Caco-2 (cell line): Measurements from ENCODE around the gene FUZ. TPM values are rescaled to one million over a fixed set of nuclear protein-coding genes. Genes with fewer than 3 reads are reported as not detected.

Experiments
- BruUV-seq: library from RNA; stranded (reverse); fragments of 400-500 nt; replicated peaks from 2 replicates; lab custom pipeline; 2021; lab: Mats Ljungman, UMichigan
- CTCF ChIA-PET: fragments of 300-600 bp; sonication (Branson Sonifier 250); formaldehyde crosslinking; loops from one replicate; lab custom pipeline; 2022; ENCODE audit warnings: antibody characterized with exemption; lab: Charles Lee
- POLR2A ChIA-PET: fragments of 300-600 bp; sonication (Branson Sonifier 250); formaldehyde crosslinking; loops from one replicate; lab custom pipeline; 2022; ENCODE audit warnings: antibody characterized with exemption; lab: Charles Lee
- DNase-seq, 2 experiments: peaks; one replicate each; pipeline versions ENCODE4 v3.0.0 to v3.0.0-alpha.2; 2020 to 2022
- H3K27me3 ChIP-seq: replicated peaks from 2 replicates; pipeline ENCODE4 v1.6.0; 2011; ENCODE audit warnings: low read length; ENCODE audit not compliant: control insufficient read depth, insufficient read depth
- H3K36me3 ChIP-seq: 2 replicates; pipeline ENCODE4 v1.5.1; 2011; ENCODE audit warnings: low read length; ENCODE audit not compliant: control insufficient read depth, insufficient read depth
- H3K4me1 ChIP-seq: fragments of 250-450 bp; sonication (Bioruptor Pico); 2 replicates; pipeline ENCODE4 v1.5.1; 2020; ENCODE audit warnings: mild to moderate bottlenecking
- H3K4me3 ChIP-seq: 2 replicates; pipeline ENCODE4 v1.5.1; 2011; ENCODE audit warnings: low read depth, mild to moderate bottlenecking, control low read depth, low read length
- H3K9me3 ChIP-seq: fragments of 250-450 bp; sonication (Bioruptor Pico); 2 replicates; pipeline ENCODE4 v1.5.1; 2020; ENCODE audit warnings: mild to moderate bottlenecking, moderate library complexity
- H3K27ac Mint-ChIP-seq: one replicate; pipeline ENCODE4 v1.8.0; 2022; ENCODE audit warnings: mixed read lengths; ENCODE audit not compliant: unreplicated experiment
- H3K27me3 Mint-ChIP-seq: one replicate; pipeline ENCODE4 v1.8.0; 2022; ENCODE audit warnings: mixed read lengths; ENCODE audit not compliant: insufficient read depth, unreplicated experiment
- H3K36me3 Mint-ChIP-seq: one replicate; pipeline ENCODE4 v1.8.0; 2022; ENCODE audit warnings: mild to moderate bottlenecking, mixed read lengths; ENCODE audit not compliant: insufficient read depth, unreplicated experiment
- H3K4me1 Mint-ChIP-seq: one replicate; pipeline ENCODE4 v1.8.0; 2022; ENCODE audit warnings: low read depth, mixed read lengths; ENCODE audit not compliant: unreplicated experiment
- H3K4me3 Mint-ChIP-seq: one replicate; pipeline ENCODE4 v1.8.0; 2022; ENCODE audit warnings: mild to moderate bottlenecking, moderate library complexity, mixed read lengths; ENCODE audit not compliant: unreplicated experiment
- H3K9me3 Mint-ChIP-seq: one replicate; pipeline ENCODE4 v1.8.0; 2022; ENCODE audit warnings: mixed read lengths; ENCODE audit not compliant: unreplicated experiment
- CTCF ChIP-seq, 2 experiments: fragments of 200-600 bp in 1 of 2; IDR thresholded peaks; 1 replicate in 1 of 2; 2 replicates in 1 of 2; pipeline versions ENCODE4 v1.5.1 to v1.8.0; 2011 to 2022; ENCODE audit warnings: antibody characterized with exemption in 1 of 2, control low read depth in 1 of 2, inconsistent platforms in 1 of 2, low read depth in 1 of 2, low read length in 1 of 2, mild to moderate bottlenecking in 1 of 2, moderate library complexity in 1 of 2; ENCODE audit not compliant: insufficient read depth in 1 of 2, severe bottlenecking in 1 of 2, unreplicated experiment in 1 of 2
- intact Hi-C: fragments of 100-400 bp; cut with micrococcal nuclease; formaldehyde crosslinking; loops from one replicate; pipeline ENCODE4 v1.10.0; 2022; ENCODE audit not compliant: unreplicated experiment
- total RNA-seq: library from RNA; stranded (reverse); gene quantifications from 2 replicates; pipeline ENCODE4 v1.2.3, GENCODE V29; 2022

The FUZ gene
- total RNA-seq, 1 experiment from 2014 or later, result 0.75 TPM

DNA sequence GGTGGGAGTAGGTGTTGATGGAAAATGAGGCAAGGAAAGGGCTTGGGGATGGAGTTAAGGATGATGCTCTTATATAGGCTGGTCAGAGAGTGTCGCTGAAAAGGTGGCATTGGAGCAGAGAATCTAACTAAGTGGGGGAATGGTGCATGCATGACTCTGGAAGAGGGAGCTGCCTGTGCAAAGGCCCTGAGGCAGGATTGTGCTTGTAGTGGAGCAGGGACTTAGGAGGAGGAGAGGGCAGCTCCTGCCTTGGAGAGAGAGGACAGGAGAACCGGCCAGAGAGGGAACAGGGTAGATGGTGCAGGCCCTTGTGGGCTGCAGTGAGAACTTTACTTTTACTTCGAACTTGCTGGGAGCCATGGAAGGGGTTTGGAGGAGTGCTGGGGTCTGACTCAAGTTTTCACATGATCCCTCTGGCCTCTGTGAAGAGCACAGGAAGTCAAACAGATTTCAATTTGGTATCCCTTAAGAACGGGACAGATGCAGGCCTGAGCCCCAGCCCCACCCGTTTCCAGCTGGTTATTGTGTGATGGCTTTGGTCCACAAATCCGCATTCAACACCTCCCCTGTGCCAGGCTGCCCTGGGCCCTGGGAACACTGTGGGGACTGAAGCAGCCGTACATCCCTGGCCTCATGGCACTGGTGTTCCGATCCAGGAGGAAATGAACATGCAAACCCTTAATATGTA is 39.3 kb downstream of the FUZ start:
- no peaks in the 10 kb centered on the region for H3K36me3 ChIP-seq
- POLR2A ChIA-PET, result no interaction called here
- H3K9me3 ChIP-seq, result no peaks in the 10 kb centered on the region
- intact Hi-C loops, result no loop called here
- no peak overlapping the region for H3K4me3 ChIP-seq
- no peak for TF ChIP-seq CTCF (IDR thresholded peaks at IDR 0.05; ENCODE audit: insufficient read depth in 1 of 2, low read depth in 1 of 2, low read length in 1 of 2, severe bottlenecking in 1 of 2, unreplicated experiment in 1 of 2)
- no peak for DNase-seq
- H3K36me3 Mint-ChIP-seq, result peaks cover 27% of the 10 kb centered on the region
- no peaks in the 10 kb centered on the region for H3K27me3 ChIP-seq
- H3K4me1 ChIP-seq, result peaks cover 16% of the 10 kb centered on the region
- BruUV-seq, result no TSS peak
- H3K4me3 Mint-ChIP-seq, result no peak overlapping the region
- CTCF ChIA-PET, result no interaction called here
- H3K27ac Mint-ChIP-seq, result no peak overlapping the region
- H3K4me1 Mint-ChIP-seq, result peaks cover 14% of the 10 kb centered on the region
- no peaks in the 10 kb centered on the region for H3K27me3 Mint-ChIP-seq
- H3K9me3 Mint-ChIP-seq, result no peaks in the 10 kb centered on the region

GRCh38 chr19:49772850-49773432 is 40.2 kb downstream of the FUZ start:
- DNase-seq, result peak in 1 of 2 experiments; percentile 57
- H3K4me3 Mint-ChIP-seq, result no peak overlapping the region
- no peak for TF ChIP-seq CTCF (IDR thresholded peaks at IDR 0.05; ENCODE audit: insufficient read depth in 1 of 2, low read depth in 1 of 2, low read length in 1 of 2, severe bottlenecking in 1 of 2, unreplicated experiment in 1 of 2)
- Histone ChIP-seq H3K27me3 (no peaks in the 10 kb centered on the region), H3K9me3 (no peaks in the 10 kb centered on the region), H3K36me3 (no peaks in the 10 kb centered on the region), H3K4me1 (peaks cover 18% of the 10 kb centered on the region), H3K4me3 (no peak overlapping the region)
- peak overlapping the region; percentile 7 for H3K27ac Mint-ChIP-seq
- peaks cover 21% of the 10 kb centered on the region for H3K4me1 Mint-ChIP-seq
- intact Hi-C loops, result no loop called here
- ChIA-PET CTCF (no interaction called here), POLR2A (no interaction called here)
- peaks cover 30% of the 10 kb centered on the region for H3K36me3 Mint-ChIP-seq
- no TSS peak for BruUV-seq
- no peaks in the 10 kb centered on the region for H3K27me3 Mint-ChIP-seq
- no peaks in the 10 kb centered on the region for H3K9me3 Mint-ChIP-seq

DNA sequence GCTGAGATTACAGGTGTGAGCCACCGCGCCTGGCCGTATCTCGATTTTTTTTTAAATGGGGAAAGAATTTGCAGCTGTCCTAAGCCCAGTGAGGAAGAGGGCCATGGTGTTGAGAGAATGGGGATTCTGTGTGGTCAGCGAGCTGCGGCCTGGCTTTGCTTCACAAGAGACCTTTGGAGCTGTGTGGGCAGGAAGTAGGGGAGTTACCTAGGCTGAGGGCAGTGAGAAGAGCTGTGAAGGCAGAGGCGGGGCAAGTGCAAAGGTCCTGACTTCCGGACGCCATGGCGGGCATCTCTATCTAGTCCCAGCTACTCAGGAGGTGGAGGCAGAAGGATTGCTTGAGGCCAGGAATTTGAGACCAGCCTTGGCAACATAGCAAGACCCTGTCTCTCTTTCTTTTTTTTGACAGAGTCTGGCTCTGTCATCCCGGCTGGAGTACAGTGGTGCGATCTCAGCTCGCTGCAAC is 41.4 kb downstream of the FUZ start:
- peak in 1 of 2 experiments; percentile 55 for DNase-seq
- intact Hi-C loops, result no loop called here
- H3K27me3 ChIP-seq, result no peaks in the 10 kb centered on the region
- Mint-ChIP-seq H3K4me1 (peaks cover 29% of the 10 kb centered on the region), H3K27me3 (no peaks in the 10 kb centered on the region), H3K36me3 (peaks cover 41% of the 10 kb centered on the region), H3K4me3 (no peak overlapping the region), H3K9me3 (no peaks in the 10 kb centered on the region), H3K27ac (no peak overlapping the region)
- BruUV-seq, result no TSS peak
- H3K36me3 ChIP-seq, result no peaks in the 10 kb centered on the region
- ChIA-PET CTCF (interaction anchor here (0.7 kb wide), 1 partner anchor 713 kb away, joined by 5 read pairs; no protein-coding TSS in a partner anchor), POLR2A (interaction anchor here (0.6 to 0.7 kb wide), 2 partner anchors 79 to 319 kb away, joined by 7 to 9 read pairs; no protein-coding TSS in a partner anchor)
- H3K4me3 ChIP-seq, result no peak overlapping the region
- peaks cover 22% of the 10 kb centered on the region for H3K4me1 ChIP-seq
- TF ChIP-seq CTCF (IDR thresholded peaks at IDR 0.05; ENCODE audit: insufficient read depth in 1 of 2, low read depth in 1 of 2, low read length in 1 of 2, severe bottlenecking in 1 of 2, unreplicated experiment in 1 of 2), result no peak
- H3K9me3 ChIP-seq, result no peaks in the 10 kb centered on the region
